Smooth muscle cell (in vitro differentiated cells): Measurements from ENCODE around the gene NCBP3. TPM values are rescaled to one million over a fixed set of nuclear protein-coding genes. Genes with fewer than 3 reads are reported as not detected.
"Not testable (repeated sequence)": the region's sequence is repeated elsewhere in the genome, so short reads cannot be mapped to it uniquely, and the experiment has no call there.

Experiments used
- DNase-seq: peaks from one replicate; lab custom pipeline; 2025; ENCODE audit not compliant: unreplicated experiment; lab: John Stamatoyannopoulos, UW
- H2AFZ ChIP-seq: fragments of 200-600 bp; sonication (generic); 2 replicates; pipeline ENCODE4 v1.6.0; 2016; ENCODE audit warnings: antibody characterized with exemption, low read depth, mild to moderate bottlenecking
- H3F3A ChIP-seq: fragments of 200-600 bp; sonication (generic); 2 replicates; pipeline ENCODE4 v1.6.0; 2017; ENCODE audit warnings: antibody characterized with exemption, low read depth
- H3K27ac ChIP-seq: fragments of 200-600 bp; sonication (generic); 2 replicates; pipeline ENCODE4 v1.5.1; 2016; ENCODE audit warnings: low read depth, mild to moderate bottlenecking
- H3K27me3 ChIP-seq: fragments of 200-600 bp; sonication (generic); 2 replicates; pipeline ENCODE4 v1.6.1; 2016; ENCODE audit warnings: low read depth, mild to moderate bottlenecking
- H3K36me3 ChIP-seq: fragments of 200-600 bp; sonication (generic); 2 replicates; pipeline ENCODE4 v1.5.1; 2016; ENCODE audit warnings: low read depth
- H3K4me1 ChIP-seq: fragments of 200-600 bp; sonication (generic); 2 replicates; pipeline ENCODE4 v1.5.1; 2016; ENCODE audit warnings: low read depth
- H3K4me2 ChIP-seq: fragments of 200-600 bp; sonication (generic); 2 replicates; pipeline ENCODE4 v1.6.0; 2016; ENCODE audit warnings: mild to moderate bottlenecking
- H3K4me3 ChIP-seq: fragments of 200-600 bp; sonication (generic); 2 replicates; pipeline ENCODE4 v1.5.1; 2016; ENCODE audit warnings: mild to moderate bottlenecking
- H3K79me2 ChIP-seq: fragments of 200-600 bp; sonication (generic); 2 replicates; pipeline ENCODE4 v1.6.0; 2016; ENCODE audit warnings: low read depth, mild to moderate bottlenecking
- H3K9ac ChIP-seq: fragments of 200-600 bp; sonication (generic); 2 replicates; pipeline ENCODE4 v1.6.0; 2016; ENCODE audit warnings: low read depth
- H3K9me3 ChIP-seq: fragments of 200-600 bp; sonication (generic); replicated peaks from 2 replicates; pipeline ENCODE4 v1.5.1; 2016; ENCODE audit warnings: low read depth
- H4K20me1 ChIP-seq: fragments of 200-600 bp; sonication (generic); 2 replicates; pipeline ENCODE4 v1.6.0; 2016; ENCODE audit warnings: low read depth
- CTCF ChIP-seq: fragments of 200-600 bp; sonication (generic); IDR thresholded peaks from 2 replicates; pipeline ENCODE4 v1.5.1; 2017; ENCODE audit warnings: borderline replicate concordance, mild to moderate bottlenecking, antibody characterized with exemption; ENCODE audit not compliant: insufficient read depth, poor library complexity, severe bottlenecking
- WGBS: methylation state at CpG from one replicate; pipeline ENCODE4 v1.1.7; 2016; ENCODE audit warnings: low lambda C conversion rate; 5-methylcytosine and 5-hydroxymethylcytosine counted together
- polyA plus RNA-seq: library from polyadenylated mRNA; unstranded; fragments of >200 nt; fragmentation: Nextera tagmentation; extraction: Ambion mirVana; gene quantifications from 2 replicates; pipeline ENCODE4 v1.2.1, GENCODE V29; 2016
- total RNA-seq: library from RNA; depleted of rRNA; stranded (reverse); fragments of >200 nt; gene quantifications from 2 replicates; pipeline ENCODE4 v1.2.3, GENCODE V29; 2014

NCBP3 gene
- total and polyA plus RNA-seq, 2 experiments from 2014 or later, result 28.3 to 30.7 TPM

- H3K9me3 ChIP-seq, result no peaks in the 10 kb centered on the region
- peaks cover 12% of the 10 kb centered on the region for H3F3A ChIP-seq
- H3K79me2 ChIP-seq, result no peaks in the 10 kb centered on the region
- H4K20me1 ChIP-seq, result no peaks in the 10 kb centered on the region
- H3K4me2 ChIP-seq, result no peak overlapping the region
- H3K27ac ChIP-seq, result no peak overlapping the region
- no peak overlapping the region for H2AFZ ChIP-seq
- DNase-seq, result no peak
- no peak overlapping the region for H3K9ac ChIP-seq
- no peak overlapping the region for H3K4me3 ChIP-seq
- no peaks in the 10 kb centered on the region for H3K4me1 ChIP-seq
- WGBS, result 81% methylated on average over 2 of the region's 2 CpGs
- no peaks in the 10 kb centered on the region for H3K27me3 ChIP-seq
- no peak for TF ChIP-seq CTCF
- no peaks in the 10 kb centered on the region for H3K36me3 ChIP-seq
Observed at GRCh38 chr17:3788200-3788599, 57.8 kb downstream of the NCBP3 start.

DNA sequence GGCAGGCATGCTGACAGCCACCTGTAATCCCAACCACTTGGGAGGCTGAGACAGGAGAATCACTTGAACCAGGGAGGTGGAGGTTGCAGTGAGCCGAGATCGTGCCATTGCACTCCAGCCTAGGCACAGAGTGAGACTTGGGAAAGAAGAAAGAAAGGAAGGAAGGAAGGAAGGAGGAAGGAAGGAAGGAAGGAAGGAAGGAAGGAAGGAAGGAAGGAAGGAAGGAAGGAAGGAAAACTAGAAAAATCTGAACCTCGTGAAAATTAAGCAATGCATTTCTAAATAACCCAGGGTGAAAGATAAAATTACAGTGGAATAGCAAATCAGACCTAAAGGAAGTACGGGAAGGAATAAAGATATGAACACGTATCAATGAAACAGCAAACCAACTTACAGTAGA, 60.7 kb downstream of the NCBP3 start:
- not testable (repeated sequence) for H3K9ac ChIP-seq, H3F3A ChIP-seq, H2AFZ ChIP-seq, H3K4me2 ChIP-seq, H3K79me2 ChIP-seq, H3K4me3 ChIP-seq, H3K4me1 ChIP-seq, H3K27ac ChIP-seq, H4K20me1 ChIP-seq, H3K9me3 ChIP-seq, DNase-seq, H3K27me3 ChIP-seq, H3K36me3 ChIP-seq
- WGBS, result 90% methylated on average over 5 of the region's 5 CpGs

DNA sequence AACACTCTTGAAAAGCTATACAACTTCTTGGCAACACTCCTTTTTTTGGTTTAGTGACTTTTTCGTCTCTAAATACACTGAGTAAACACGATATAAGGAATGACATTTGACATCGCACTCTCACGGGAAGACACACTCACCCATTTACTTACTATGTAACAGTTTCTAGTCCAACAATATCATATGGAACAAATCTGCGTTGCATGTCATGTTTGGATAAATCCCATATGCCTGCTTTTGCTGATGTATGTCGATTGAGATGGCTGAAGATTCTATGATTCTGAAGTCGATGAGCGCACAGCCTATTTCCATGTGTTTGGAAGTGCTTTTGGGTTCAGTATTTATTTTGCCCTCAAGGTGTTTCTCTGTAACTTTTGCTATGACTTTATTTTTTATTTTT, 63.3 kb downstream of the NCBP3 start:
- Histone ChIP-seq H3K27ac (no peak overlapping the region), H3K4me3 (no peak overlapping the region), H3K79me2 (no peaks in the 10 kb centered on the region), H3F3A (no peaks in the 10 kb centered on the region), H3K9me3 (no peaks in the 10 kb centered on the region), H3K4me1 (no peaks in the 10 kb centered on the region), H3K27me3 (no peaks in the 10 kb centered on the region), H4K20me1 (no peaks in the 10 kb centered on the region), H3K36me3 (no peaks in the 10 kb centered on the region), H2AFZ (no peak overlapping the region), H3K9ac (no peak overlapping the region), H3K4me2 (no peak overlapping the region)
- TF ChIP-seq CTCF, result no peak
- 94% methylated on average over 8 of the region's 8 CpGs for WGBS
- DNase-seq, result no peak

- Histone ChIP-seq H3K79me2 (no peaks in the 10 kb centered on the region), H4K20me1 (no peaks in the 10 kb centered on the region), H3K9me3 (no peaks in the 10 kb centered on the region), H3K4me3 (no peak overlapping the region), H3K4me1 (no peaks in the 10 kb centered on the region), H3K4me2 (no peak overlapping the region), H3K27me3 (no peaks in the 10 kb centered on the region), H3K27ac (no peak overlapping the region), H3K9ac (no peak overlapping the region), H2AFZ (no peak overlapping the region), H3K36me3 (no peaks in the 10 kb centered on the region), H3F3A (no peaks in the 10 kb centered on the region)
- WGBS, result 88% methylated on average over 6 of the region's 6 CpGs
- DNase-seq, result no peak
- no peak for TF ChIP-seq CTCF
Observed at GRCh38 chr17:3780986-3781385, 65.1 kb downstream of the NCBP3 start.
